GM23338 (cell line): ENCODE data around the gene SGSH. TPM values are rescaled to one million over a fixed set of nuclear protein-coding genes. Genes with fewer than 3 reads are reported as not detected.

ENCODE experiments used
- ATAC-seq: fragments of 200-7000 bp; cut with Tn5 transposase; 3 replicates; pipeline ENCODE4 v1.9.1; 2020
- DNase-seq: peaks from one replicate; pipeline ENCODE4 v3.0.0-alpha.2; 2015; ENCODE audit warnings: low spot score
- H2AFZ ChIP-seq: fragments of 200-600 bp; sonication (generic); 2 replicates; pipeline ENCODE4 v1.8.0; 2016; ENCODE audit warnings: antibody characterized with exemption, mild to moderate bottlenecking, moderate library complexity
- H3F3A ChIP-seq: fragments of 200-600 bp; sonication (generic); replicated peaks from 2 replicates; pipeline ENCODE4 v1.8.0; 2017; ENCODE audit warnings: antibody characterized with exemption, mixed run types, low read depth
- H3K27ac ChIP-seq: fragments of 200-600 bp; sonication (generic); 2 replicates; pipeline ENCODE4 v1.6.1; 2016; ENCODE audit warnings: low read depth
- H3K27me3 ChIP-seq: fragments of 200-600 bp; sonication (generic); 2 replicates; pipeline ENCODE4 v1.8.0; 2016; ENCODE audit warnings: mild to moderate bottlenecking, mixed run types, moderate library complexity; ENCODE audit not compliant: insufficient read depth
- H3K36me3 ChIP-seq: fragments of 200-600 bp; sonication (generic); 2 replicates; pipeline ENCODE4 v1.8.0; 2016; ENCODE audit warnings: mild to moderate bottlenecking; ENCODE audit not compliant: insufficient read depth
- H3K4me1 ChIP-seq: fragments of 200-600 bp; sonication (generic); 2 replicates; pipeline ENCODE4 v1.8.0; 2016; ENCODE audit warnings: mild to moderate bottlenecking, moderate library complexity; ENCODE audit not compliant: insufficient read depth
- H3K4me2 ChIP-seq: fragments of 200-600 bp; sonication (generic); 2 replicates; pipeline ENCODE4 v1.7.1; 2017; ENCODE audit warnings: mixed run types
- H3K4me3 ChIP-seq: fragments of 200-600 bp; sonication (generic); 2 replicates; pipeline ENCODE4 v1.6.1; 2016; ENCODE audit warnings: mixed run types
- H3K79me2 ChIP-seq: fragments of 200-600 bp; sonication (generic); replicated peaks from 2 replicates; pipeline ENCODE4 v1.8.0; 2017; ENCODE audit warnings: mild to moderate bottlenecking; ENCODE audit not compliant: insufficient read depth
- H3K9me2 ChIP-seq: fragments of 200-600 bp; sonication (generic); 2 replicates; pipeline ENCODE4 v1.8.0; 2017; ENCODE audit not compliant: insufficient read depth
- H4K20me1 ChIP-seq: fragments of 200-600 bp; sonication (generic); replicated peaks from 2 replicates; pipeline ENCODE4 v1.8.0; 2017; ENCODE audit warnings: mild to moderate bottlenecking; ENCODE audit not compliant: insufficient read depth
- H3K27ac Mint-ChIP-seq: 2 replicates; pipeline ENCODE4 v1.8.0; 2020; ENCODE audit warnings: inconsistent platforms, mild to moderate bottlenecking, moderate library complexity, mixed read lengths
- H3K27me3 Mint-ChIP-seq: 3 replicates; pipeline ENCODE4 v1.8.0; 2022; ENCODE audit warnings: low read depth, mild to moderate bottlenecking, moderate library complexity, mixed read lengths, inconsistent platforms; ENCODE audit not compliant: insufficient read depth, poor library complexity
- H3K36me3 Mint-ChIP-seq: 3 replicates; pipeline ENCODE4 v1.8.0; 2021; ENCODE audit warnings: low read depth, mild to moderate bottlenecking, inconsistent platforms, moderate library complexity, mixed read lengths
- H3K4me1 Mint-ChIP-seq: 3 replicates; pipeline ENCODE4 v1.8.0; 2020; ENCODE audit warnings: mild to moderate bottlenecking, inconsistent platforms, mixed read lengths
- H3K4me3 Mint-ChIP-seq: 3 replicates; pipeline ENCODE4 v1.8.0; 2021; ENCODE audit warnings: moderate library complexity, mild to moderate bottlenecking, inconsistent platforms, mixed read lengths
- H3K9me3 Mint-ChIP-seq: 3 replicates; pipeline ENCODE4 v1.8.0; 2020; ENCODE audit warnings: moderate library complexity, mild to moderate bottlenecking, inconsistent platforms, mixed read lengths
- CREB1 ChIP-seq: fragments of 250-450 bp; sonication (Bioruptor Pico); IDR thresholded peaks from 2 replicates; pipeline ENCODE4 v1.5.0; 2020; ENCODE audit warnings: low read depth, mild to moderate bottlenecking, moderate library complexity
- CTCF ChIP-seq, 2 experiments: fragments of 200-600 bp in 1 of 2; sonication (generic) in 1 of 2; conservative IDR thresholded peaks; 2 replicates each; pipeline versions ENCODE4 v1.5.1 to v1.6.1; 2016 to 2017; ENCODE audit warnings: antibody characterized with exemption in 2 of 2, low read depth in 2 of 2, mild to moderate bottlenecking in 2 of 2, moderate library complexity in 1 of 2
- ETS1 ChIP-seq: IDR thresholded peaks from 2 replicates; pipeline ENCODE4 v1.6.1; 2016; ENCODE audit warnings: antibody characterized with exemption
- EZH2 ChIP-seq: fragments of 200-600 bp; sonication (generic); IDR thresholded peaks from one replicate; pipeline ENCODE4 v1.8.0; 2017; ENCODE audit warnings: antibody characterized with exemption, mild to moderate bottlenecking, low read depth; ENCODE audit not compliant: unreplicated experiment
- EZH2phosphoT487 ChIP-seq: fragments of 200-600 bp; sonication (generic); IDR thresholded peaks from one replicate; pipeline ENCODE4 v1.8.1; 2018; ENCODE audit warnings: antibody characterized with exemption; ENCODE audit not compliant: unreplicated experiment
- JUNB ChIP-seq: IDR thresholded peaks from one replicate; pipeline ENCODE4 v1.6.1; 2016; ENCODE audit warnings: antibody characterized with exemption; ENCODE audit not compliant: unreplicated experiment
- NANOG ChIP-seq: IDR thresholded peaks from 2 replicates; pipeline ENCODE4 v1.6.1; 2016; ENCODE audit warnings: antibody characterized with exemption, borderline replicate concordance
- POLR2AphosphoS5 ChIP-seq: IDR thresholded peaks from 2 replicates; pipeline ENCODE4 v1.6.1; 2016; ENCODE audit warnings: antibody characterized with exemption, low read depth
- REST ChIP-seq: IDR thresholded peaks from one replicate; pipeline ENCODE4 v1.6.1; 2018; ENCODE audit warnings: antibody characterized with exemption; ENCODE audit not compliant: unreplicated experiment
- STAT1 ChIP-seq: IDR thresholded peaks from one replicate; pipeline ENCODE4 v1.6.1; 2016; ENCODE audit warnings: antibody characterized with exemption; ENCODE audit not compliant: unreplicated experiment
- ZNF114 ChIP-seq: fragments of 250-450 bp; sonication (Bioruptor Pico); IDR thresholded peaks from 2 replicates; pipeline ENCODE4 v1.5.0; 2020; ENCODE audit warnings: mild to moderate bottlenecking, moderate library complexity
- ZNF331 ChIP-seq: fragments of 250-450 bp; sonication (Bioruptor Pico); IDR thresholded peaks from 2 replicates; pipeline ENCODE4 v1.5.0; 2020; ENCODE audit warnings: low read depth, mild to moderate bottlenecking, moderate library complexity
- ZNF462 ChIP-seq: fragments of 250-450 bp; sonication (Bioruptor Pico); IDR thresholded peaks from 2 replicates; pipeline ENCODE4 v1.5.0; 2020; ENCODE audit warnings: mild to moderate bottlenecking, moderate library complexity
- polyA plus RNA-seq: library from polyadenylated mRNA; unstranded; fragments of >200 nt; fragmentation: Nextera tagmentation; extraction: Ambion mirVana; gene quantifications from 2 replicates; pipeline ENCODE4 v1.2.1, GENCODE V29; 2016
- total RNA-seq: library from RNA; depleted of rRNA; stranded (reverse); fragments of >200 nt; shearing (Covaris generic); gene quantifications from 2 replicates; pipeline ENCODE4 v1.2.3, GENCODE V29; 2014

The SGSH gene
- total and polyA plus RNA-seq, 2 experiments from 2014 or later = 9.6 to 17.5 TPM

GRCh38 chr17:80232438-80232837, 12.3 kb upstream of the SGSH start:
- DNase-seq (no peak), ATAC-seq (no peak)
- Mint-ChIP-seq H3K4me3 (no peak overlapping the region), H3K27me3 (peaks cover 4% of the 10 kb centered on the region), H3K27ac (no peak overlapping the region), H3K4me1 (no peaks in the 10 kb centered on the region), H3K36me3 (peaks cover 39% of the 10 kb centered on the region), H3K9me3 (peaks cover 18% of the 10 kb centered on the region)
- Histone ChIP-seq H2AFZ (no peak overlapping the region), H3K4me1 (no peaks in the 10 kb centered on the region), H4K20me1 (no peaks in the 10 kb centered on the region), H3F3A (no peaks in the 10 kb centered on the region; the same call in 1 of the 2 replicates), H3K79me2 (no peaks in the 10 kb centered on the region), H3K4me2 (no peak overlapping the region), H3K9me2 (no peaks in the 10 kb centered on the region), H3K4me3 (no peak overlapping the region), H3K27me3 (no peaks in the 10 kb centered on the region), H3K36me3 (peaks cover 12% of the 10 kb centered on the region), H3K27ac (no peak overlapping the region)
- TF ChIP-seq CTCF (conservative IDR thresholded peaks at IDR 0.05; ENCODE audit: low read depth in 2 of 2) (no peak), STAT1 (no peak), REST (no peak), ZNF462 (no peak), ZNF331 (CRISPR knock-in tag) (no peak), ETS1 (no peak), CREB1 (CRISPR knock-in tag) (no peak), EZH2 (no peak), JUNB (no peak), ZNF114 (CRISPR knock-in tag) (no peak), NANOG (no peak), EZH2phosphoT487 (no peak), POLR2AphosphoS5 (no peak)
